ENCODE measurements around the gene LUC7L2. TPM values are rescaled to one million over a fixed set of nuclear protein-coding genes. Genes with fewer than 3 reads are reported as not detected.

The LUC7L2 gene
- total and polyA plus RNA-seq, 2 of the 8 experiments (the other 6 are each of a cell fraction or from before 2014, with no cell fraction given) = 22.9 to 67.8 TPM

- H2BK12ac ChIP-seq (ENCODE audit: low read depth, low read length) = no peak overlapping the region
- H3K79me2 ChIP-seq (ENCODE audit: control insufficient read depth in 1 of 2, insufficient read depth in 2 of 2, low read length in 2 of 2) = no peaks in the 10 kb centered on the region
- ChIA-PET CTCF (ENCODE audit: partially characterized antibody) (interaction anchor here (3.8 kb wide), 1 partner anchor 18 kb away, joined by 16 read pairs; no protein-coding TSS in a partner anchor), POLR2A (ENCODE audit: partially characterized antibody) (interaction anchor here (1.1 kb wide), 1 partner anchor 46 kb away, joined by 3 read pairs; no protein-coding TSS in a partner anchor)
- 0 out of 2 replicates have a peak, but pooled peaks cover 1% of the 10 kb centered on the region for H3K23me2 ChIP-seq (ENCODE audit: low read depth, low read length)
- H3K27me3 ChIP-seq (replicated peaks in 1 of 4; ENCODE audit: control insufficient read depth in 3 of 4, extremely low read depth in 1 of 4, insufficient read depth in 3 of 4, low read length in 3 of 4) = no peaks in the 10 kb centered on the region
- no peak overlapping the region for H2AFZ ChIP-seq (ENCODE audit: low read length)
- H3K4me2 ChIP-seq (ENCODE audit: insufficient read depth in 1 of 2, low read depth in 2 of 2, low read length in 2 of 2) = no peak overlapping the region
- no peak for DNase-seq (ENCODE audit: low read depth in 1 of 2, low spot score in 2 of 2)
- H2BK20ac ChIP-seq (ENCODE audit: low read length) = no peak overlapping the region
- no peak overlapping the region for H3K4ac ChIP-seq (replicated peaks; ENCODE audit: insufficient read length, low read depth, low read length)
- no peak overlapping the region for H4K91ac ChIP-seq (replicated peaks; ENCODE audit: insufficient read length, low read length)
- no peaks in the 10 kb centered on the region for H3K4me1 ChIP-seq (replicated peaks in 1 of 4; ENCODE audit: control insufficient read depth in 3 of 4, insufficient read depth in 4 of 4, low read length in 3 of 4)
- no peak overlapping the region for H2AK5ac ChIP-seq (ENCODE audit: low read depth, low read length)
- no peak overlapping the region for H3K27ac ChIP-seq (ENCODE audit: low read depth, low read length)
- H3K36me3 ChIP-seq (ENCODE audit: control insufficient read depth in 2 of 4, insufficient read depth in 4 of 4, low read length in 3 of 4) = peaks cover 0 to 75% (median 30%) of the 10 kb centered on the region in 4 experiments
- FAIRE-seq = no peak
- H3K56ac ChIP-seq (replicated peaks; ENCODE audit: insufficient read length, low read depth, low read length) = no peak overlapping the region
- no peaks in the 10 kb centered on the region for H3K79me1 ChIP-seq (ENCODE audit: low read depth, low read length)
- H3K9me3 ChIP-seq (ENCODE audit: insufficient read depth in 2 of 2, low read depth in 1 of 2, low read length in 1 of 2) = no peaks in the 10 kb centered on the region
- no peak overlapping the region for H2BK15ac ChIP-seq (ENCODE audit: low read length)
- 90% methylated on average over 3 of the region's 3 CpGs; no CpG with 5 or more reads in 1 of the 2 experiments for WGBS, 2 experiments (ENCODE audit: extremely low coverage in 1 of 2, insufficient coverage in 1 of 2, insufficient read length in 1 of 2, insufficient replicate concordance in 2 of 2, low coverage in 1 of 2, low lambda C conversion rate in 2 of 2, missing lambda C conversion rate in 1 of 2)
- H3K9ac ChIP-seq (replicated peaks in 1 of 4; ENCODE audit: extremely low read depth in 1 of 4, low read depth in 3 of 4, low read length in 3 of 4) = no peak overlapping the region
- H4K5ac ChIP-seq (ENCODE audit: insufficient read length, low read depth, low read length) = no peak overlapping the region
- no peak overlapping the region for H3K4me3 ChIP-seq (ENCODE audit: extremely low read depth in 1 of 4, insufficient read depth in 2 of 4, low read depth in 3 of 4, low read length in 4 of 4)
- H4K8ac ChIP-seq (ENCODE audit: extremely low read depth, insufficient read depth, low read length) = no peak overlapping the region
- H2BK120ac ChIP-seq (replicated peaks; ENCODE audit: low read depth, low read length) = no peak overlapping the region
- H3K23ac ChIP-seq (ENCODE audit: insufficient read length) = no peak overlapping the region
- peaks cover 2% of the 10 kb centered on the region in 2 experiments for H4K20me1 ChIP-seq (replicated peaks in 1 of 2; ENCODE audit: control insufficient read depth in 1 of 2, insufficient read depth in 2 of 2, low read length in 2 of 2)
- no peak overlapping the region for H2BK5ac ChIP-seq (ENCODE audit: low read depth, low read length)
- no peak overlapping the region for H3K18ac ChIP-seq (ENCODE audit: extremely low read depth, low read length)
- no peak overlapping the region for H3K14ac ChIP-seq (ENCODE audit: insufficient read length)
- TF ChIP-seq JUN (IDR thresholded peaks at IDR 0.05; ENCODE audit: low read depth, low read length) (no peak), ZNF274 (IDR thresholded peaks at IDR 0.05; ENCODE audit: borderline replicate concordance, extremely low read depth, low read length) (no peak), JUND (IDR thresholded peaks at IDR 0.05; ENCODE audit: low read length) (no peak), CEBPB (IDR thresholded peaks at IDR 0.05; ENCODE audit: low read depth, low read length) (no peak), RFX5 (IDR thresholded peaks at IDR 0.05; ENCODE audit: borderline replicate concordance, low read depth, low read length) (no peak), HDAC2 (IDR thresholded peaks at IDR 0.05; ENCODE audit: borderline replicate concordance in 1 of 2, low read depth in 2 of 2, low read length in 2 of 2) (no peak), MAX (IDR thresholded peaks at IDR 0.05) (no peak), CTBP2 (IDR thresholded peaks at IDR 0.05; ENCODE audit: borderline replicate concordance, insufficient read depth, insufficient read length, low read length) (no peak), SRF (IDR thresholded peaks at IDR 0.05; ENCODE audit: low read depth, low read length) (no peak), SUZ12 (IDR thresholded peaks at IDR 0.05; ENCODE audit: low read length) (no peak), KDM1A (IDR thresholded peaks at IDR 0.05; ENCODE audit: borderline replicate concordance, low read length) (no peak), PHF8 (conservative IDR thresholded peaks at IDR 0.05; ENCODE audit: low read depth, low read length) (no peak), CHD1 (IDR thresholded peaks at IDR 0.05; ENCODE audit: low read depth, low read length) (no peak), KDM5A (IDR thresholded peaks at IDR 0.05; ENCODE audit: low read length) (no peak)
Observed at GRCh38 chr7:139416405-139416804, 56.7 kb downstream of the LUC7L2 start.

Data from H1 (cell line).